Gastroesophageal sphincter (tissue), 3 donors: Measurements from ENCODE around the gene PTPN2.

ENCODE experiments used
- CTCF ChIP-seq, 4 experiments: fragments of 200-600 bp in 2 of 4; fragments of 450-650 bp in 2 of 4; sonication (generic) in 1 of 4; IDR thresholded peaks; one replicate each; pipeline ENCODE4 v1.5.1; 2017 to 2019; ENCODE audit warnings: antibody characterized with exemption in 4 of 4, mild to moderate bottlenecking in 2 of 4, moderate library complexity in 2 of 4
- EP300 ChIP-seq: sonication (generic); formaldehyde crosslinking; IDR thresholded peaks from one replicate; pipeline ENCODE4 v1.6.1; 2017; ENCODE audit warnings: antibody characterized with exemption, mild to moderate bottlenecking
- POLR2A ChIP-seq, 2 donors: fragments of 450-650 bp; IDR thresholded peaks; one replicate each; pipeline ENCODE4 v1.6.1; 2017; ENCODE audit warnings: antibody characterized with exemption in 2 of 2, mild to moderate bottlenecking in 2 of 2, moderate library complexity in 1 of 2
- POLR2AphosphoS5 ChIP-seq: sonication (generic); formaldehyde crosslinking; IDR thresholded peaks from one replicate; pipeline ENCODE4 v1.6.1; 2017; ENCODE audit warnings: antibody characterized with exemption

GRCh38 chr18:12786669-12787068 is 97.4 kb downstream of the PTPN2 start:
- TF ChIP-seq POLR2A (IDR thresholded peaks at IDR 0.05) (no peak), CTCF (IDR thresholded peaks at IDR 0.05) (no peak), POLR2AphosphoS5 (no peak), EP300 (no peak)
